Measurements from ENCODE around the gene ADAMTS6.

GRCh38 chr5:65482736-65483545 is 1.2 kb upstream of the ADAMTS6 start:
- no peak for TF ChIP-seq POLR2AphosphoS5 (IDR thresholded peaks at IDR 0.05; ENCODE audit: low read depth, low read length)
- TF ChIP-seq POLR2A (IDR thresholded peaks at IDR 0.05; ENCODE audit: low read depth, low read length) = no peak
- TF ChIP-seq TAF1 (IDR thresholded peaks at IDR 0.05; ENCODE audit: borderline replicate concordance, low read depth, low read length) = no peak

Measured in GM12892 (cell line).